ENCODE data around the gene FAM114A2. TPM values are rescaled to one million over a fixed set of nuclear protein-coding genes. Genes with fewer than 3 reads are reported as not detected.

The FAM114A2 gene
- total and polyA plus RNA-seq, 4 donors, result 5.4 to 18.3 (median 11.6) TPM

- Histone ChIP-seq H3K4me1 (ENCODE audit: control insufficient read depth in 4 of 4, insufficient read depth in 4 of 4, low read length in 3 of 4) (peaks cover 0 to 11% (median 7%) of the 10 kb centered on the region in 4 donors), H3K9ac (ENCODE audit: low read depth in 1 of 2, low read length in 2 of 2) (no peak overlapping the region), H3K9me3 (ENCODE audit: control insufficient read depth in 4 of 4, low read length in 3 of 4) (no peaks in the 10 kb centered on the region), H3K4me3 (ENCODE audit: low read depth in 1 of 3, low read length in 3 of 3) (no peak overlapping the region), H3K27ac (ENCODE audit: low read depth in 1 of 2, low read length in 2 of 2) (no peak overlapping the region), H3K27me3 (ENCODE audit: control insufficient read depth in 4 of 4, insufficient read depth in 4 of 4, low read length in 3 of 4) (no peaks in the 10 kb centered on the region), H3K36me3 (ENCODE audit: control insufficient read depth in 4 of 4, insufficient read depth in 3 of 4, low read depth in 1 of 4, low read length in 3 of 4) (no peaks in the 10 kb centered on the region)
- no peak for DNase-seq (ENCODE audit: low spot score)
- TF ChIP-seq NR2F2 (IDR thresholded peaks at IDR 0.05) (no peak), RXRA (IDR thresholded peaks at IDR 0.05) (no peak), GABPA (IDR thresholded peaks at IDR 0.05 in 1 of 2, conservative IDR thresholded peaks at IDR 0.05 in 1 of 2) (no peak), FOXA2 (IDR thresholded peaks at IDR 0.05) (no peak), EGR1 (IDR thresholded peaks at IDR 0.05; ENCODE audit: low read depth in 2 of 2) (no peak), MAX (IDR thresholded peaks at IDR 0.05) (no peak), TAF1 (conservative IDR thresholded peaks at IDR 0.05) (no peak), SP1 (IDR thresholded peaks at IDR 0.05) (no peak), JUND (IDR thresholded peaks at IDR 0.05) (no peak), HNF4G (IDR thresholded peaks at IDR 0.05) (no peak)
- TF ChIP-seq, protein P1, sequence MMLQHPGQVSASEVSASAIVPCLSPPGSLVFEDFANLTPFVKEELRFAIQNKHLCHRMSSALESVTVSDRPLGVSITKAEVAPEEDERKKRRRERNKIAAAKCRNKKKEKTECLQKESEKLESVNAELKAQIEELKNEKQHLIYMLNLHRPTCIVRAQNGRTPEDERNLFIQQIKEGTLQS (IDR thresholded peaks at IDR 0.05), result no peak
- WGBS, result 76% methylated on average over 4 of the region's 4 CpGs
Observed at GRCh38 chr5:154059583-154059982, 20.9 kb upstream of the FAM114A2 start.

- Histone ChIP-seq H3K27me3 (ENCODE audit: control insufficient read depth in 4 of 4, insufficient read depth in 4 of 4, low read length in 3 of 4) (no peaks in the 10 kb centered on the region), H3K36me3 (ENCODE audit: control insufficient read depth in 4 of 4, insufficient read depth in 3 of 4, low read depth in 1 of 4, low read length in 3 of 4) (peaks cover 0 to 3% (median 0%) of the 10 kb centered on the region in 4 donors), H3K9ac (ENCODE audit: low read depth in 1 of 2, low read length in 2 of 2) (no peak overlapping the region), H3K9me3 (ENCODE audit: control insufficient read depth in 4 of 4, low read length in 3 of 4) (no peaks in the 10 kb centered on the region), H3K4me1 (ENCODE audit: control insufficient read depth in 4 of 4, insufficient read depth in 4 of 4, low read length in 3 of 4) (peaks cover 0 to 11% (median 7%) of the 10 kb centered on the region in 4 donors), H3K27ac (ENCODE audit: low read depth in 1 of 2, low read length in 2 of 2) (no peak overlapping the region), H3K4me3 (ENCODE audit: low read depth in 1 of 3, low read length in 3 of 3) (no peak overlapping the region)
- no peak for DNase-seq (ENCODE audit: low spot score)
- WGBS, result 27% methylated on average over 6 of the region's 6 CpGs
- TF ChIP-seq SP1 (IDR thresholded peaks at IDR 0.05) (no peak), EGR1 (IDR thresholded peaks at IDR 0.05; ENCODE audit: low read depth in 2 of 2) (no peak), RXRA (IDR thresholded peaks at IDR 0.05) (peak; percentile 26 to 34), CTCF (IDR thresholded peaks at IDR 0.05; ENCODE audit: low read depth, low read length, missing input control) (no peak), FOXA2 (IDR thresholded peaks at IDR 0.05) (no peak), HNF4A (conservative IDR thresholded peaks at IDR 0.05) (peak; percentile 49 to 57), TAF1 (conservative IDR thresholded peaks at IDR 0.05) (no peak), GABPA (IDR thresholded peaks at IDR 0.05 in 1 of 2, conservative IDR thresholded peaks at IDR 0.05 in 1 of 2) (peak in 1 of 2 donors; percentile 17)
Observed at GRCh38 chr5:154059039-154059430, 20.3 kb upstream of the FAM114A2 start.

DNA sequence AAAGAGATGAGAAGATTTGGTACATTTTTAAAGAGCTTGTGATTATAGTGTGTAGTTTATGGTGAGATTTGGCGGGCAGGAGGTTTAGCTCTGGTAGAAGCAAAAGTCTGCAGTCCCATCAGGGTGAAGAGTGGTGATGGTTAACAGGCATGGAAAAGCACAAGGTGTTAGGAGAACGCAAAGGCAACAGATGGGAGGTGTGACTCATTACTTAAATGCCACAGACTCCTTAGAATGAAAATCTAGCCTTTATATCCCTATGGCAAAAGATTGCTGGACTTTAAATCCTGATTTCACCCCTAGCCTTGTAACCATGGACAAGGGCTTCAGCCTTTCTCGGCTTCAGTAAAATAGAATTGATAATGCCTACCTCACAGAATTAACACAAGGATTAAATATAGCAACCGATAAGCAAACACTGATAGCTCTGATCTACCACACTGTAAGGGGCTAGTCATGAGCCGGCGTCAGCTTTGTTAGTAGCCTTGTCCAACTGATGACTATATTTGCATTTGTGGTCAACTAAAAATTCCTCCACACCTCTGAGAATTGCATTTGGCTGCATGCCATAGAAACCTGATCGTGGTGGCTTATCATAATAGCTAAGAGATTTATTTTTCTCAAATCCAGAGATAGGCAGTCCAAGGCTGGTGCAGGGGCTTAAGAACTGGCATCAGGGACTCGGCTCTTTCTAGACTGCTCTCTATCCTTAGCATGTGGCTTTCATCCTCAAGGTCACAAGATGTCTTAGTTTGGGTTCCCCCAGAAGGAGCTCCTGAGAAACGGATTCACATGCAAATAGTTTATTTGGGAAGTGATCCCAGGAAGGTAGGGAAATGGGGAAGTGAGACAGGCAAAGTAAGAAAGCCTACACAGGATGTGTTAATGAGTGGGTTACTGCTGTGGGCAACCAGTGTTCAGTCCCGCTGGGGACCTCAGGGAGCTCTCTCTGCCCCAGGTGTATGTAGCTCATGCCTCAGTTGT is 19.6 kb upstream of the FAM114A2 start:
- Histone ChIP-seq H3K9ac (ENCODE audit: low read depth in 1 of 2, low read length in 2 of 2) (no peak overlapping the region), H3K9me3 (ENCODE audit: control insufficient read depth in 4 of 4, low read length in 3 of 4) (no peaks in the 10 kb centered on the region), H3K36me3 (ENCODE audit: control insufficient read depth in 4 of 4, insufficient read depth in 3 of 4, low read depth in 1 of 4, low read length in 3 of 4) (peaks cover 0 to 8% (median 3%) of the 10 kb centered on the region in 4 donors), H3K27ac (ENCODE audit: low read depth in 1 of 2, low read length in 2 of 2) (no peak overlapping the region), H3K27me3 (ENCODE audit: control insufficient read depth in 4 of 4, insufficient read depth in 4 of 4, low read length in 3 of 4) (no peaks in the 10 kb centered on the region), H3K4me3 (ENCODE audit: low read depth in 1 of 3, low read length in 3 of 3) (no peak overlapping the region), H3K4me1 (ENCODE audit: control insufficient read depth in 4 of 4, insufficient read depth in 4 of 4, low read length in 3 of 4) (peaks cover 0 to 11% (median 7%) of the 10 kb centered on the region in 4 donors)
- DNase-seq (ENCODE audit: low spot score), result no peak
- WGBS, result 83% methylated on average over 10 of the region's 10 CpGs
- no peak for TF ChIP-seq ZBTB33 (IDR thresholded peaks at IDR 0.05)
- no peak for TF ChIP-seq RXRA (IDR thresholded peaks at IDR 0.05)
- TF ChIP-seq, protein P2, sequence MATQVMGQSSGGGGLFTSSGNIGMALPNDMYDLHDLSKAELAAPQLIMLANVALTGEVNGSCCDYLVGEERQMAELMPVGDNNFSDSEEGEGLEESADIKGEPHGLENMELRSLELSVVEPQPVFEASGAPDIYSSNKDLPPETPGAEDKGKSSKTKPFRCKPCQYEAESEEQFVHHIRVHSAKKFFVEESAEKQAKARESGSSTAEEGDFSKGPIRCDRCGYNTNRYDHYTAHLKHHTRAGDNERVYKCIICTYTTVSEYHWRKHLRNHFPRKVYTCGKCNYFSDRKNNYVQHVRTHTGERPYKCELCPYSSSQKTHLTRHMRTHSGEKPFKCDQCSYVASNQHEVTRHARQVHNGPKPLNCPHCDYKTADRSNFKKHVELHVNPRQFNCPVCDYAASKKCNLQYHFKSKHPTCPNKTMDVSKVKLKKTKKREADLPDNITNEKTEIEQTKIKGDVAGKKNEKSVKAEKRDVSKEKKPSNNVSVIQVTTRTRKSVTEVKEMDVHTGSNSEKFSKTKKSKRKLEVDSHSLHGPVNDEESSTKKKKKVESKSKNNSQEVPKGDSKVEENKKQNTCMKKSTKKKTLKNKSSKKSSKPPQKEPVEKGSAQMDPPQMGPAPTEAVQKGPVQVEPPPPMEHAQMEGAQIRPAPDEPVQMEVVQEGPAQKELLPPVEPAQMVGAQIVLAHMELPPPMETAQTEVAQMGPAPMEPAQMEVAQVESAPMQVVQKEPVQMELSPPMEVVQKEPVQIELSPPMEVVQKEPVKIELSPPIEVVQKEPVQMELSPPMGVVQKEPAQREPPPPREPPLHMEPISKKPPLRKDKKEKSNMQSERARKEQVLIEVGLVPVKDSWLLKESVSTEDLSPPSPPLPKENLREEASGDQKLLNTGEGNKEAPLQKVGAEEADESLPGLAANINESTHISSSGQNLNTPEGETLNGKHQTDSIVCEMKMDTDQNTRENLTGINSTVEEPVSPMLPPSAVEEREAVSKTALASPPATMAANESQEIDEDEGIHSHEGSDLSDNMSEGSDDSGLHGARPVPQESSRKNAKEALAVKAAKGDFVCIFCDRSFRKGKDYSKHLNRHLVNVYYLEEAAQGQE (IDR thresholded peaks at IDR 0.05), result no peak
- no peak for TF ChIP-seq JUND (IDR thresholded peaks at IDR 0.05)
- no peak for TF ChIP-seq HNF4G (IDR thresholded peaks at IDR 0.05)
- no peak for TF ChIP-seq EGR1 (IDR thresholded peaks at IDR 0.05; ENCODE audit: low read depth in 2 of 2)
- no peak for TF ChIP-seq NR2F2 (IDR thresholded peaks at IDR 0.05)

Data from liver (tissue), 9 donors.